ENCODE data around the gene KLF13.

Gene KLF13

GRCh38 chr15:31341071-31341470 lies 14.4 kb downstream of the KLF13 start:
- Histone ChIP-seq H3K36me3 (replicated peaks; ENCODE audit: low read depth, low read length) (peaks cover 12% of the 10 kb centered on the region), H3K27me3 (ENCODE audit: low read depth, low read length) (no peaks in the 10 kb centered on the region), H3K79me2 (ENCODE audit: low read length) (peaks cover 100% of the 10 kb centered on the region), H3K9ac (ENCODE audit: low read length) (no peak overlapping the region), H4K20me1 (ENCODE audit: insufficient read depth, low read length) (peaks cover 90% of the 10 kb centered on the region), H3K4me1 (ENCODE audit: low read length) (peaks cover 71% of the 10 kb centered on the region), H3K4me3 (ENCODE audit: low read length) (no peak overlapping the region), H3K27ac (ENCODE audit: low read length) (no peak overlapping the region), H3K9me3 (ENCODE audit: insufficient read depth, low read length) (no peaks in the 10 kb centered on the region), H3K4me2 (ENCODE audit: low read length) (no peak overlapping the region), H2AFZ (ENCODE audit: low read depth, low read length) (no peak overlapping the region)
- no peak for TF ChIP-seq CTCF (IDR thresholded peaks at IDR 0.05; ENCODE audit: low read depth, low read length)
- TF ChIP-seq EZH2phosphoT487 (IDR thresholded peaks at IDR 0.05; ENCODE audit: low read depth): no peak

GRCh38 chr15:31341496-31342195 lies 15.0 kb downstream of the KLF13 start:
- H3K9me3 ChIP-seq (ENCODE audit: insufficient read depth, low read length): no peaks in the 10 kb centered on the region
- H2AFZ ChIP-seq (ENCODE audit: low read depth, low read length): no peak overlapping the region
- no peaks in the 10 kb centered on the region for H3K27me3 ChIP-seq (ENCODE audit: low read depth, low read length)
- H3K27ac ChIP-seq (ENCODE audit: low read length): no peak overlapping the region
- H3K36me3 ChIP-seq (replicated peaks; ENCODE audit: low read depth, low read length): peaks cover 13% of the 10 kb centered on the region
- no peak overlapping the region for H3K4me2 ChIP-seq (ENCODE audit: low read length)
- peaks cover 100% of the 10 kb centered on the region for H3K79me2 ChIP-seq (ENCODE audit: low read length)
- H3K4me3 ChIP-seq (ENCODE audit: low read length): no peak overlapping the region
- peaks cover 71% of the 10 kb centered on the region for H3K4me1 ChIP-seq (ENCODE audit: low read length)
- H4K20me1 ChIP-seq (ENCODE audit: insufficient read depth, low read length): peaks cover 85% of the 10 kb centered on the region
- H3K9ac ChIP-seq (ENCODE audit: low read length): no peak overlapping the region
- TF ChIP-seq EZH2phosphoT487 (IDR thresholded peaks at IDR 0.05; ENCODE audit: low read depth): no peak
- TF ChIP-seq CTCF (IDR thresholded peaks at IDR 0.05; ENCODE audit: low read depth, low read length): no peak

DNA sequence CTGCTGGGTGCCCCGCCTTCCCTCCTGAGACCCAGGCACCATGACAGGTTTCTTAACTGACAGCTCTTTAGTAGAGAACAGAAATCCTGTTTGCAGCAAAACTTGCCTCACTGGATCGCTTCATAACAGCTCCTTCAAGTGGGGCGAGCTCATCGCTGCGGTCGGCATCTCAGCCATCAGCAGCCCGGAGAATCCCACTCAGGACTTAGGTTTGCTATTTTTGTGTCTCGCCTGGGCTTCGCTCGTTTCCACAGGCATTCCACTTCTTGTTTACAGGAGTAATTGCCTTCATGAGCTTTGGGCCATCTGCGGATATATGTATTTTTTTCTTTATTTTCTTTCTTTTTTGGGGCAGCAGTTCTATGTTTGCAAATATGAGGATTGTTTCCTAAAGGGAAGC lies 15.7 kb downstream of the KLF13 start:
- Histone ChIP-seq H3K27ac (ENCODE audit: low read length) (no peak overlapping the region), H3K36me3 (replicated peaks; ENCODE audit: low read depth, low read length) (peaks cover 20% of the 10 kb centered on the region), H4K20me1 (ENCODE audit: insufficient read depth, low read length) (peaks cover 85% of the 10 kb centered on the region), H3K9me3 (ENCODE audit: insufficient read depth, low read length) (no peaks in the 10 kb centered on the region), H3K79me2 (ENCODE audit: low read length) (peaks cover 100% of the 10 kb centered on the region), H3K4me1 (ENCODE audit: low read length) (peaks cover 71% of the 10 kb centered on the region), H3K4me3 (ENCODE audit: low read length) (no peak overlapping the region), H2AFZ (ENCODE audit: low read depth, low read length) (no peak overlapping the region), H3K4me2 (ENCODE audit: low read length) (no peak overlapping the region), H3K27me3 (ENCODE audit: low read depth, low read length) (no peaks in the 10 kb centered on the region), H3K9ac (ENCODE audit: low read length) (no peak overlapping the region)
- TF ChIP-seq CTCF (IDR thresholded peaks at IDR 0.05; ENCODE audit: low read depth, low read length): no peak
- no peak for TF ChIP-seq EZH2phosphoT487 (IDR thresholded peaks at IDR 0.05; ENCODE audit: low read depth)

DNA sequence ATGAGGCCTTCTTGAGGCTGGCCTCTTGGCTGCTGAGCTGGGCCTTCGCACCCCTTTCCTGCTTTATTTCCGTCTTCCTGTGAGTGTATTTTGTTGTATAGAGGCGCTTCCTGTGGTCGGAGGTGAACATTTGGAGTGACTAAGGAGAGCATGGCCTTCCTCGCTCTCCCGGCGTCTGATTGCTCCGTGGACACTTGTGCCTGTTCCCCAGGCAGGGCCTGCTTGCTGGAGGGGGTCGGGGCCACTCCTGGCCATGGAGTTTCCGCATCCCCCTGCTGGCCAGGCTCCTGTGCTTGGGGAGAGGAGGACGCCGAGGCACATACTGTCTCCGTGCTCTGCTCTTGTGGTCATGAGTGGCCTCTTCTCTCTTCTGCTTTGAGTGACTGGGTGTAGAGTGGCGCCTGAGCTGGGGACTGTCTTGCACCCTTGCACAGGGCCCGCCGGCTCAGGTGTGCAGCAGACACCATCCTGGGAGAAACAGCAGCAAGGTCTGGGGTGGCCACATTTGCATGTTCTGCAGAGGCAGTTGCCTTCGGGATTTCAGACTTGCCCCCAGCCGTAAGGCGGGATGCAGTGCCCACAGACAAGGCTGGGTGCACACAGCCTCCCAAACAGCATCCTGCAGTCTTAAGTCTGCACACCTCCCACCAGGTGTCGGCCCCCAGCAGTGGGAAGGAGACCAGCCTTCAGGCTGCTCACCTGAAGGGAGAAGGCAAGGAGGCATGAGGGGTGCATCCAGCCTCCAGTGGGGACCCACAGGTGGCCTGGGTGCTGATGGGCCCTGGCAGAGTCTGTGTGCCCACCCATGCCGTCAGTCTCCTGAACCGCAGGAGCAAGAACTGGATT lies 16.4 kb downstream of the KLF13 start:
- Histone ChIP-seq H4K20me1 (ENCODE audit: insufficient read depth, low read length) (peaks cover 85% of the 10 kb centered on the region), H3K27me3 (ENCODE audit: low read depth, low read length) (no peaks in the 10 kb centered on the region), H3K9me3 (ENCODE audit: insufficient read depth, low read length) (no peaks in the 10 kb centered on the region), H2AFZ (ENCODE audit: low read depth, low read length) (no peak overlapping the region), H3K79me2 (ENCODE audit: low read length) (peaks cover 100% of the 10 kb centered on the region), H3K4me3 (ENCODE audit: low read length) (no peak overlapping the region), H3K4me1 (ENCODE audit: low read length) (peaks cover 71% of the 10 kb centered on the region), H3K36me3 (replicated peaks; ENCODE audit: low read depth, low read length) (peaks cover 26% of the 10 kb centered on the region), H3K4me2 (ENCODE audit: low read length) (no peak overlapping the region), H3K27ac (ENCODE audit: low read length) (no peak overlapping the region), H3K9ac (ENCODE audit: low read length) (no peak overlapping the region)
- TF ChIP-seq CTCF (IDR thresholded peaks at IDR 0.05; ENCODE audit: low read depth, low read length) (no peak), EZH2phosphoT487 (IDR thresholded peaks at IDR 0.05; ENCODE audit: low read depth) (no peak)
